ENCODE data around the gene VPS39. TPM values are rescaled to one million over a fixed set of nuclear protein-coding genes. Genes with fewer than 3 reads are reported as not detected.

Gene VPS39
- polyA plus RNA-seq, 1 of the 3 experiments (the other 2 are of a cell fraction): 61.1 TPM

- no peaks in the 10 kb centered on the region for H3K9me2 ChIP-seq
- no peaks in the 10 kb centered on the region for H3K79me2 ChIP-seq (ENCODE audit: insufficient read depth)
- ChIA-PET POLR2A (no interaction called here), CTCF (interaction anchor here (0.5 to 2.9 kb wide), 5 partner anchors 16 to 593 kb away, joined by 3 to 11 read pairs (median 3); no protein-coding TSS in a partner anchor)
- H3K27me3 ChIP-seq (ENCODE audit: insufficient read depth): peaks cover 20% of the 10 kb centered on the region; the same call in 1 of the 2 replicates
- H2AFZ ChIP-seq (ENCODE audit: low read depth): no peak overlapping the region
- peaks cover 0 to 6% of the 10 kb centered on the region in 2 experiments; a peak in 1 of 4 replicates for H3K4me1 ChIP-seq (ENCODE audit: control insufficient read depth in 1 of 2, insufficient read depth in 2 of 2, low read depth in 1 of 2, low read length in 1 of 2)
- no peak overlapping the region for H3K4me2 ChIP-seq
- WGBS (ENCODE audit: low lambda C conversion rate): 71% methylated on average over 6 of the region's 6 CpGs
- H3K27ac ChIP-seq (ENCODE audit: low read depth in 2 of 2, low read length in 1 of 2): no peak overlapping the region
- no peak overlapping the region for H3K9ac ChIP-seq
- H3F3A ChIP-seq (replicated peaks; ENCODE audit: insufficient read depth): no peaks in the 10 kb centered on the region
- no peaks in the 10 kb centered on the region for H3K36me3 ChIP-seq (replicated peaks in 1 of 2; ENCODE audit: control insufficient read depth in 1 of 2, insufficient read depth in 2 of 2, low read length in 1 of 2)
- no peaks in the 10 kb centered on the region for H3K9me3 ChIP-seq
- no peak for TF ChIP-seq REST (IDR thresholded peaks at IDR 0.05; ENCODE audit: low read depth, low read length)
- TF ChIP-seq EZH2phosphoT487 (IDR thresholded peaks at IDR 0.05; ENCODE audit: borderline replicate concordance, low read depth): no peak
- TF ChIP-seq USF2 (IDR thresholded peaks at IDR 0.05; ENCODE audit: borderline replicate concordance, low read depth, low read length): no peak
- TF ChIP-seq FOXJ3 (CRISPR knock-in tag; IDR thresholded peaks at IDR 0.05): no peak
- no peak for TF ChIP-seq TCF12 (IDR thresholded peaks at IDR 0.05)
- no peak for TF ChIP-seq USF1 (IDR thresholded peaks at IDR 0.05; ENCODE audit: borderline replicate concordance, low read depth)
- TF ChIP-seq MXI1 (IDR thresholded peaks at IDR 0.05; ENCODE audit: low read depth, low read length): no peak
- TF ChIP-seq RAD21 (IDR thresholded peaks at IDR 0.05; ENCODE audit: low read length): no peak
- DNase-seq: no peak
- H3K4me3 ChIP-seq (ENCODE audit: low read depth in 2 of 2, low read length in 1 of 2): no peak overlapping the region
- H4K20me1 ChIP-seq (ENCODE audit: insufficient read depth): no peaks in the 10 kb centered on the region
Measured at GRCh38 chr15:42121021-42121420, 87.1 kb downstream of the VPS39 start.

GRCh38 chr15:42120285-42120684 lies 87.8 kb downstream of the VPS39 start:
- Histone ChIP-seq H3K27me3 (ENCODE audit: insufficient read depth) (peaks cover 20% of the 10 kb centered on the region; the same call in 1 of the 2 replicates), H3K36me3 (replicated peaks in 1 of 2; ENCODE audit: control insufficient read depth in 1 of 2, insufficient read depth in 2 of 2, low read length in 1 of 2) (no peaks in the 10 kb centered on the region), H3F3A (replicated peaks; ENCODE audit: insufficient read depth) (no peaks in the 10 kb centered on the region), H3K4me2 (no peak overlapping the region), H4K20me1 (ENCODE audit: insufficient read depth) (no peaks in the 10 kb centered on the region), H2AFZ (ENCODE audit: low read depth) (no peak overlapping the region), H3K9me2 (no peaks in the 10 kb centered on the region), H3K4me3 (ENCODE audit: low read depth in 2 of 2, low read length in 1 of 2) (no peak overlapping the region), H3K79me2 (ENCODE audit: insufficient read depth) (no peaks in the 10 kb centered on the region), H3K9me3 (no peaks in the 10 kb centered on the region), H3K27ac (ENCODE audit: low read depth in 2 of 2, low read length in 1 of 2) (no peak overlapping the region), H3K4me1 (ENCODE audit: control insufficient read depth in 1 of 2, insufficient read depth in 2 of 2, low read depth in 1 of 2, low read length in 1 of 2) (peaks cover 0 to 6% of the 10 kb centered on the region in 2 experiments; a peak in 1 of 4 replicates), H3K9ac (no peak overlapping the region)
- DNase-seq: no peak
- CTCF ChIA-PET: interaction anchor here (0.9 to 2.9 kb wide), 3 partner anchors 25 to 55 kb away, joined by 3 to 11 read pairs (median 5); no protein-coding TSS in a partner anchor
- no peak for TF ChIP-seq RCOR1 (IDR thresholded peaks at IDR 0.05; ENCODE audit: low read length)
- TF ChIP-seq MXI1 (IDR thresholded peaks at IDR 0.05; ENCODE audit: low read depth, low read length): no peak
- no peak for TF ChIP-seq EZH2phosphoT487 (IDR thresholded peaks at IDR 0.05; ENCODE audit: borderline replicate concordance, low read depth)
- TF ChIP-seq FOXM1 (IDR thresholded peaks at IDR 0.05; ENCODE audit: low read depth): no peak
- no peak for TF ChIP-seq GABPA (IDR thresholded peaks at IDR 0.05; ENCODE audit: low read depth)
- POLR2A ChIA-PET: no interaction called here
- WGBS (ENCODE audit: low lambda C conversion rate): 76% methylated on average over 1 of the region's 1 CpG
